H54 (cell line): ENCODE measurements around the gene PIK3IP1.
"Not testable (repeated sequence)": the region's sequence is repeated elsewhere in the genome, so short reads cannot be mapped to it uniquely, and the experiment has no call there.

Source experiments
- DNase-seq: peaks from one replicate; pipeline ENCODE4 v3.0.0; 2011; ENCODE audit warnings: low spot score, mixed read lengths; ENCODE audit not compliant: insufficient read length
- FAIRE-seq: peaks from 3 replicates; lab custom pipeline; 2011; peaks lifted over from hg19 to GRCh38; lab: Jason Lieb, UNC
- POLR2A ChIP-seq: IDR thresholded peaks from 2 replicates; pipeline ENCODE4 v1.6.1; 2011; ENCODE audit warnings: low read depth, mild to moderate bottlenecking, low read length

Gene PIK3IP1

DNA sequence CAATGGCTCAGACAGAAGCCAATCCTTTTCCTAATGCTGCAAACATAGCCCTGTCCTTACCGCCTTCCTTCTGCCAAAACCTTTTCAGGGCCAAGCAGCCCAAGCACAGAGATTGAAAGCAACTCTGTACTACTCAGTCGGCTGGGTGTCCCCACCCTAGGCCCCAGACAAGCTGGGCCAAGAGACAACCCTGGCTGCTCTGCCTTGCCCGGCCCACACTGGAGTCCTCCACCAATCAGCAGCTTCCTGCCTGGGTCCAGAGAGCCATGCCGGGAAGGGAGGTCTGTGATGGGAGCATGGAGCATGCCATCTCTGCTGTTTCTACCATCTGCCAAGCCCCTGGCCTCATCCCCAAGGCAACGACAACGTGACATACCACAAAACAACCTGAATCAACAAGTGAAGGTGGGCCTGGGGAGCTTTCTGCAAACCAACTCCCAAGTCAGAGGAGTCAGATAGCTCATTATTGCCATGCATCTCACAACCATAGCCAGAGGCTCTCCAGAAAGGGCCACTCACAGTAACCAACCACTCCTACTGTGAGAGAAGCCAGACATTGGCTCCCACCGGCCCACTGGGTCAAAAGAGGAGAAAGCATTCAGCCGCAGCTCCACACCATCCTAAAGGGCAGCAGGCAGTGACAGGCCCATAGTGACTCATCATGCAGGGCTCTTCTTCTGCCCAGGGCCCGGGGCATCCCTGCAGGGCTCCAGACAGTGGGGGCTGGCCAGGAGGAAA, 35.7 kb upstream of the PIK3IP1 start:
- TF ChIP-seq POLR2A, result no peak
- FAIRE-seq (no peak), DNase-seq (peak; percentile 21)

DNA sequence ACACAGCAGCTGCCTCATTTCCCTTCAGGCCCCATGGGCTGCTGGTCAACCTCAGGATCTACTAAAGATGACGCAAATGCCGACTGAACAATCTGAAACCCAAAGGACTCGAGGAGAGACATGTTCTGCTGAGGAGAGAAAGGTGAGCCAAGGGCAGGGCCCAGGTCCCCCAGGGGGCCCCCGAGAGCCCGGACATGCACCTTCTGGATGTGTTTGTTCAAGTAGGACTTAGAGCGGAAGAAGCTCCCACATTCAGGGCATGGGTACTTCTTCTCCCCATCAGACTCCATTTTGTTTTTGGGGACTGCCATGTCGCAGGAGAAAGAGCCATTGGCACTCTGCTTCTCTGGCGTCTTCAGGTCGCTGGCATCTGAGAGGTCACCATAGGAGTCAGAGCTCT, 34.6 kb upstream of the PIK3IP1 start:
- no peak for FAIRE-seq
- no peak for TF ChIP-seq POLR2A

DNA sequence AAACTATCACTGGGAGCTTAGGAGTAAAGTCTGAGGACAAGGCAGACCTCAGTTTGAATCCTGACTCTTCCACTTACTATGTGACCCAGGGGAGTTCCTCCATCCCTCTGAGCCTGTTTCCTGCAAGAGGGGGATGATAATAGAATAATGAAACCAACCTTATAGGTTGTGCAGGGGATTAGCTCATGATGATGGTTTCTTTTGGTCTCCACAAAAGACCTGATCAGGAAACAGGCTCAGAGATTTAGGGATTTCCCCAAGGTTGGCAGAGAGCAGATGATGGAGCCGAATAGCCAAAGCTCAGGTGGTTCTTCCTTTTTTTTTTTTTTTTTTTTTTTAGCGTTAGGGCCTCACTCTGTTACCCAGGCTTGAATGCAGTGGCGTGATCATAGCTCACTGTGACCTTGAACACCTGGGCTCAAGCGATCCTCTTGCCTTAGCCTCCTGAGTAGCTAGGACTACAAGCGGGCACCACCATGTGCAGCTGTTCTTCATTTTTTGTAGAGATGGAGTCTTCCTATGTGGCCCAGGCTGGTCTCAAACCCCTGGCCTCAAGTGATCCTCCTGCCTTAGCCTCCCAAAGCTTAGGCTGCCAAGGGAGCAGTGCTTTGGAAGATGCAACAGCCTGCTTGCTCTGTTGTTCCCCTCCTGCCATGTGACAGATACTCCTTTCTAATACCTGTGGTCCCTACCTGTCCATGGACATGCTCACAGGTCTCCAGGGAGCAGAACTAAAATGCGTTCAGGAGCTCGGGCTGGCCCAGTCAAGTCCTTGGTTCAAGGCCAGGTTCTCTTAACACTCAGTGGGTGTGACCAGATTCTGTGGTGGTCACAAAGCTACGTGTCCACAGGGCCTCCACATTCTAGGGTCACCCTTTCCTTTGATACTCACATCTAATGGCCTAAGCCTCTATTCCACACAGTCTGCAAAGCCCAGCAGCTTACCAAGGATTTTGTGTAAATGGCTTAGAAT, 31.6 kb upstream of the PIK3IP1 start:
- no peak for TF ChIP-seq POLR2A
- FAIRE-seq (no peak), DNase-seq (no peak)

More for the DNA sequence above, 34.6 kb upstream of the PIK3IP1 start:
- DNase-seq, result no peak

DNA sequence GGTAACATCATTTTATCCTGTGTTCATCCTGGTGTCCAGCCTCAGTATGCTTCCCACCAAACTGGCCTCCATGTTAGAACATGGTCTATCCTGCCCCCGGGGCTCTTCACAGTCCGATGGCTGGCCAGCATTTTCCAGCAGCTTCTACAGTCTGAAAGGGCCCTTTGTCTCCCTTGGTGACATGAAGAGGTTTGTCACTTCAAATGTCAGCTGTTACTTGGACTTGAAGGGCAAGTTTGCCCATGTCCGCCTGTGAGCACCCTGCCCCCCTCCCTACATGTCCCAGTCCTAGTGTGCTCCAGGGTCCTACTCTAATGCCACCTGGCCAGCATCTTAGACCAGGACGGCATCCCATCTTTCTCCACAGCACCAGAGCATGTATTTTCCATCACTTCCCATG, 29.1 kb upstream of the PIK3IP1 start:
- no peak for TF ChIP-seq POLR2A
- FAIRE-seq, result no peak
- DNase-seq, result no peak

DNA sequence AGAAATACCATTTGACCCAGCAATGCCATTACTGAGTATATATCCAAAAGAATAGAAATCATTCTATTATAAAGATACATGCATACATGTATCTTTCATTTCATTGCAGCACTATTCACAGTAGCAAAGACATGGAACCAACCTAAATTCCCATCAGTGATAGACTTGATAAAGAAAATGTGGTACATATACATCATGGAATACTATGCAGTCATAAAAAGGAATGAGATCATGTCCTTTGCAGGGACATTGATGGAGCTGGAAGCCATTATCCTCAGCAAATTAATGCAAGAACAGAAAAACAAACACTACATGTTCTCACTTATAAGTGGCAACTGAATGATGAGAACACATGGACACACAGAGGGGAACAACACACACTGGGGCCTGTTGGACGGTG, 21.9 kb upstream of the PIK3IP1 start:
- not testable (repeated sequence) for DNase-seq, FAIRE-seq

DNA sequence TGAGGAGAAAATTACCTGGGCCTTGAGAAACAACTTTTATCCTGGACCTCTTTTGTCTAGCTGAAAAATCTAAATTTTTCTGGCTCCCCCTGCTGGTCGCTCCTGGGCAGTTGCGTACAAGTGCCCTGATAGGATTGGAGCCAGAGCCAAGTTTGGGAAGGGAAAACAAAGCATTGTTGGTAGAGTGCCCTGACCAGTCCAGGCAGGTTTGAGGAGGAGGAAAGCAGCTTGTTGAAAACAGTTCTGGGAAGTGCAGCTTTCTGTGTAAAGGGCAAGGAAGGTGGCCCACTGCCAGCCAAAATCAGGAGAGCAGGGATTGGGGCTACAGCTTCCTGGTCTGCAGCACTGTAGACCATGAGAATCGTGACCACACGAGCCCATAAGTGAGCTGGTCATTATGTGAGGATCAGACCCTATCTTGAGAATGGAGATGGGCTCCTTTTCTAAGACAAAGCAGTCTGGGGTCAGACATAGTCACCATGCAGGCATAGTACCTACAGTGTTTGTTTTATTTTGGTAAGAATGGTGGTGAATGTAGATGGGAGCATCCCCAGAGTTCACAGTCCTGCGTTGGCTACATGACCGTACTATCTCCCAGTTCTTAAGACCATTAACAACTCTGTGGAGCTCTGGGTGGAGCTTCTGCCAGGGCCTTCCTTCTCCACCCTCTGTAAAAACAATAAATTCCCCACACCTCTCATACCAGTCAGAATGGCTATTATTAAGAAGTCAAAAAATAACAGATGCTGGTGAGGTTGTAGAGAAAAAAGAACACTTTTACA, 21.3 kb upstream of the PIK3IP1 start:
- FAIRE-seq, result peak; percentile 41
- TF ChIP-seq POLR2A, result no peak
- DNase-seq, result peak; percentile 36

DNA sequence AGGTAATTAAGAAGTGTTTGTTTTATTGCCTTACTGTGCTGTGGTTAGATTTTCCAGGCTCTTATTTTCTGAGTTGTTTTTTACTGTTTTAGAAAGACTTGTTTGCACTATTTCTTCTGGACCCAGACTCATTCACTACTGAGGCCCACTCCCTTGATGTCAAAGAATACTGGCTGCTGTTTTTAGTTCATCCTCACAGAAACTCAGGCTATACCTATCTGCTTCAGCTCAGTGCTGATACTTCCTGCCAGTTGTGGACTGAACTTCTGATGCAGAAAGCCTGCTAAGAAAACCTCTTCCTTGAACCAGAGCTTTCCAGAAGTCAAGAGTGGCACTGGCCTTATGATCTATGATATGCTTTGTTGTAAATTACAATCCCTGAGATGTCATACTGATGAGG, 15.9 kb upstream of the PIK3IP1 start:
- TF ChIP-seq POLR2A, result no peak
- FAIRE-seq (no peak), DNase-seq (no peak)

DNA sequence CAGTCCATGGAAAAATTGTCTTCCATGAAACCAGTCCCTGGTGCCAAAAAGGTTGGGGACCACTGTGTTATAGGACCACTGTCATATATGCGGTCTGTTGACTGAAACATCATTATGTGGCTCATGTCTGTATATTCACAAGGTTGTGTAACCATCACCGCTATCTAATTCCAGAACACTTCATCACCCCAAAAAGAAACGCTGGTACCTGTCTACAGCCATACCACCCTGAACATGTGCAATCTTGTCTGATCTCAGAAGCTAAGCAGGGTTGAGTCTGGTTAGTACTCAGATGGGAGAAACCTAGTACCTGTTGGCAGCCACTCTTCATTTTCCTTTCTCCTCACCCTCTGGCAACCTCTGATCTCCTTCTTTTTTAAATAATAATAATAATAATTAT, 12.9 kb upstream of the PIK3IP1 start:
- TF ChIP-seq POLR2A, result no peak
- DNase-seq (no peak), FAIRE-seq (no peak)

DNA sequence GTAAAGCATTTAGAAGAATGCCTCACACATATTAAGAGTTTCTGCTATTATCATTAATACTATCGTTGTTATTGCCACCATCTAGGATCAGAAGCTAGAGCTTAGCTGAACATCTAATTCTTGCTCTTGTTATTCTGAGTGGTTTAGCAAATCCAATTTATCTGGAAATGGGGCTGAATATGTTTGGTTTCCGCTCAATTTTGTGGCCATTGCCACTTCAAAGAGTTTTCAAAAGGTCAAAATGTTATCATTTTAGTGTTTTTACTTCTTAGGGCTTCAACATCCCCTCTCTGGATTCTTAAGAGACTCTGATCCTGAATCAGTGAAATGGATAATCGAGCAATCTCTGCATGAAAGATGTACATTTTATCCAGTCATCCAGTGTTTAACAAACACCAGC, 10.2 kb upstream of the PIK3IP1 start:
- TF ChIP-seq POLR2A, result no peak
- no peak for FAIRE-seq
- no peak for DNase-seq

DNA sequence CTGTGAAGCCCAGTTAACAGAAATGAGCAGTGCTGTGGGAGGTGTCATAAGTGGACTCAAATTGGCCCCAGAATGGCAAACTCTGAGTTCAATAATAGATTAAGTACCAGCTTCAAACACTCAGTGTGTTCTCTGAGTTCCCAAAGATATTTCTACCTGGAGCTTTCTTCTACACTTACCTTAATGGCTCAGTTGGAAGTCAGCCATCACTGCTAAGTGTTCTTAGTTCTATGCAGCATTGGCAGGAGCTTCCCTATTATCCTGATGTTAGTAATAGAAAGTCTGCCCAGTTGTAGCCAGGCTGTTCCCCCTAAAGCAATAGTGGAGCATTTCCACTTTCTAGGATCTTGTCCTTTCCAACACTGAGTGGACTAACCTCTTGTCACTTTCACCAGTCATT, 9.7 kb upstream of the PIK3IP1 start:
- no peak for TF ChIP-seq POLR2A
- FAIRE-seq, result no peak
- DNase-seq, result no peak

DNA sequence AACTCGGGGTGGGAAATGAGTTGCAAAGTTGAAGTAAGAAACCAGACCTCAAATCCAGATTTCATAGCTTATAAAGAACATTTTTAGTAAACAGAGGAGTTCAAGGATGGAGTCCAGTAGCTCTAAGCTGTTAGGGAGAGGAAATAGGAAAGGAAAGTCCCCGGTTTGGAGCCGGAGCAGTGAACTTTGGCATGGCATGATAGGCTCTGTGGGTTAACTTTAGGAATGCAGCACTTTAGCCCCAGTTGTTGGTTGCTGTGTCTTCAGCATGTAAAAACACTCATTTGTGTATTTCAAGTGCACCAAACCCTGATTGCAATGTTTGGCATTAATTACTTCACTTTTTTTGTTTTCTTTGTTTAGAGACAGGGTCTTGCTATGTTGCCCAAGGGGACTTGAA, 8.6 kb upstream of the PIK3IP1 start:
- no peak for TF ChIP-seq POLR2A
- DNase-seq, result no peak
- FAIRE-seq, result no peak

DNA sequence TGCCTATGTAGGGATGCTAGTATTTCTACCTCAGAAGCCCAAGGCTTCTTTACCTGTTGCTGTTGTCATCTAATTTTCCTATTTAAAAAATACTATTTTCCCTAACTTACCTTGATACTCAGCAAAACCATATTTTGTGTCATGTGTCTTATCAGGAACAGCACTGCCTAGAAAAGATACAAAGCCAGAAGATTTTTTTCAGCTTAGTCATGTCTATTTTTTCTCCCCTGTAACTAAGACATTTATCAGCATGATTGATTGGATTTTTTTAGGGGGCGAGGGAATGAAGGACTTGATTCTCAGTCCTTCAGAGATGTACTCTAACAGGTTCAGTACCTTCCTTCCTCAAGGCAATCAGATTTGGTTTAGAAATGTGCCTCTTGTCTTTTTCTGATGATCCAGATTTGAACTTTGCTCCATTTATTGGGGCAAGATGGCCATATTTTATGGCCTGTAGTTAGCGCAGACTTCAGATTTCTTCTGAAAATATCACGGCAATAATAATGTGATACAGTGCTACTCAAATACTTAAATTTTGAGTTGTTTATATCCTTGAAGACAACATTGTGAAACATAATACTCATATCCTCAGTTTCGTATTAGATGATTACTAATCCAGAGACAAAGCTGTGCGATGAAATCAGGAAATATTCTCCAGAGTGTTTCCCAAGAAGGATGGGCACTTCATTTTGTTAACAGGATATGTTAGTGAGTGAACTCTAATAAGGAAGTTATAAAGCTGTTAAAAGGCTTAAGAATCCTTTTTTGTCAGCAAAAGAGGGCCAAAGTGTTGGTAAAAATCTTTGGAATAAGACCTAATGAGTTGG, 3.8 kb upstream of the PIK3IP1 start:
- FAIRE-seq (no peak), DNase-seq (no peak)
- TF ChIP-seq POLR2A, result no peak

DNA sequence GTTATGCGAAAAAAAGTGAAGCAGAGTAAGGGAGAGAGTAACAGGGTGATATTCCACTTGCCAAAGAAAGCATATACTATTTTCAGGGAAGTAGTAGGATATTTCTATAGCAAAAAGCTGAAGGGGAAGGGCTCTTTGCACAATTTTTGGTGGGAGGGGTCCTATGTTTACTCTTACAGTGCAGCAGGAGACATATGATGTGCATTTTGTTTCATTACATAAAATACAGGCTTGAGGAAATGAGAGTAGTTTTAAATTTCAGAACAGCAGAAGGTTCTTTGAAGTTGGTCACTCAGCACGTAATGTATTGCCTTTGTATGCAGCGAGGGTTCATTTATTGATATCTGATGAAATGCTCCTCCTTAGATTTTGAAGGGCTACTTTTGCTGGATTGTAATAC, 3.1 kb upstream of the PIK3IP1 start:
- DNase-seq, result no peak
- TF ChIP-seq POLR2A, result no peak
- no peak for FAIRE-seq
